Small intestine (tissue), 4 donors: ENCODE data around the gene PPME1. TPM values are rescaled to one million over a fixed set of nuclear protein-coding genes. Genes with fewer than 3 reads are reported as not detected.

Experiments used
- polyA plus RNA-seq, 4 donors: library from polyadenylated mRNA; stranded (reverse) in 3 of 4; unstranded in 1 of 4; fragments of 200-250 nt in 3 of 4; fragments of 120-200 nt in 1 of 4; gene quantifications; one replicate each; pipeline versions ENCODE4 v1.2.1 to v1.2.3, GENCODE V29; 2013
- donor health status: healthy with polysubstance abuse.
- donor health status: Bipolar disorder and iron deficiency.
- donor health status: healthy.

PPME1 gene
- polyA plus RNA-seq, 4 donors = 14.3 to 23.1 (median 19.6) TPM

Other genes with a start within 250 kb of the PPME1 start
- 1 to 10 TPM in 1 of 4 donors, under 1 TPM in 3; 0.03 to 4.5 (median 0.33) TPM for gene DNAJB13, start 220.3 kb upstream of the PPME1 start, polyA plus RNA-seq
- 10 to 100 TPM; 26.4 to 49.8 (median 36.2) TPM for gene UCP2, start 188.4 kb upstream of the PPME1 start, polyA plus RNA-seq
- 1 to 10 TPM in 1 of 4 donors, under 1 TPM in 3; 0.54 to 1.3 (median 0.86) TPM for gene UCP3, start 162.2 kb upstream of the PPME1 start, polyA plus RNA-seq
- 10 to 100 TPM in 2 of 4 donors, 1 to 10 TPM in 2; 3.8 to 11.0 (median 7.3) TPM for gene C2CD3, start 287 bp upstream of the PPME1 start, polyA plus RNA-seq
- under 1 TPM in 2 of 4 donors, not detected in 2; 0.53 to 0.66 TPM for gene P4HA3, start 140.4 kb downstream of the PPME1 start, polyA plus RNA-seq
- 1 to 10 TPM in 2 of 4 donors, under 1 TPM in 2; 0.45 to 3.1 (median 1.2) TPM for gene PGM2L1, start 227.1 kb downstream of the PPME1 start, polyA plus RNA-seq